HUDEP-2 (cell line): ENCODE measurements around the gene TUBGCP6.
"Not testable (repeated sequence)": the region's sequence is repeated elsewhere in the genome, so short reads cannot be mapped to it uniquely, and the experiment has no call there.

Experiments
- DNase-seq, 76 experiments: peaks; one replicate each; lab custom pipeline; 2025; ENCODE audit not compliant: unreplicated experiment in 76 of 76; lab: John Stamatoyannopoulos, UW

TUBGCP6 gene

DNA sequence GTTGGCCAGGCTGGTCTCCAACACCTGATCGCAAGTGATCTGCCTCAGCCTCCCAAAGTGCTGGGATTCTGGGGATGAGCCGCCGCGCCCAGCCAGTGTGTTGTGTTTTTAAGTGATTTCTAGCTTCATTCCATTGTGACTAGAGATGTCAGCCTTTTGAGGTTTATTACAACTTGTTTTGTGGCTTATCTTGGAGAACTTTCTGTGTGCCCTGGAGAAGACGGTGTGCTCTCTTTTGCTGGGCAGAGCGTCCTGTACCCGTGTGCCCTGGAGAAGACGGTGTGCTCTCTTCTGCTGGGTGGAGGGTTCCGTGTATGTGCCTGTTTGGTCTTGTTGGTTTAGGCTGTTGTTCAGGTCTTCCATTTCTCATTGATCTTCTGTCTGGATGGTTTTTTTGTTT is 31.6 kb downstream of the TUBGCP6 start:
- DNase-seq, result no peak

DNA sequence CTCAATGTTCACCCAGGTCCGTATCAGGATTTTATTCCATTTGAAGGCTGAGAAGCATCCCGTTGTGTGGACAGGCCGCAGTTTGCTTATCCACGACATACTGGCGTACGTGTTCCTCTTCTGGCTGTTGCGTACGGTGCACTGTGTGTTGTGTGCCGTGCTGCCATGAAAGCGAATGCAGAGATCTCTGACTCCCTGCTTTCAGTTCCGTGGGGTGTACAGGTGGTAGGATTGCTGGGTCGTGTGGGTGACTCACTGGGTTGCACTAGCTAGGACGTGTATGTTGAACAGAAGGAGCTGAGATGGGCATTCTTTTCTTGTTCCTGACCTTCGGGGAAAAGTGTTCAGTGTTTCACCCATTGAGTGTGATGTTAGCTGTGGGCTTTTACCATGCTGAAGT is 33.7 kb downstream of the TUBGCP6 start:
- no peak for DNase-seq

DNA sequence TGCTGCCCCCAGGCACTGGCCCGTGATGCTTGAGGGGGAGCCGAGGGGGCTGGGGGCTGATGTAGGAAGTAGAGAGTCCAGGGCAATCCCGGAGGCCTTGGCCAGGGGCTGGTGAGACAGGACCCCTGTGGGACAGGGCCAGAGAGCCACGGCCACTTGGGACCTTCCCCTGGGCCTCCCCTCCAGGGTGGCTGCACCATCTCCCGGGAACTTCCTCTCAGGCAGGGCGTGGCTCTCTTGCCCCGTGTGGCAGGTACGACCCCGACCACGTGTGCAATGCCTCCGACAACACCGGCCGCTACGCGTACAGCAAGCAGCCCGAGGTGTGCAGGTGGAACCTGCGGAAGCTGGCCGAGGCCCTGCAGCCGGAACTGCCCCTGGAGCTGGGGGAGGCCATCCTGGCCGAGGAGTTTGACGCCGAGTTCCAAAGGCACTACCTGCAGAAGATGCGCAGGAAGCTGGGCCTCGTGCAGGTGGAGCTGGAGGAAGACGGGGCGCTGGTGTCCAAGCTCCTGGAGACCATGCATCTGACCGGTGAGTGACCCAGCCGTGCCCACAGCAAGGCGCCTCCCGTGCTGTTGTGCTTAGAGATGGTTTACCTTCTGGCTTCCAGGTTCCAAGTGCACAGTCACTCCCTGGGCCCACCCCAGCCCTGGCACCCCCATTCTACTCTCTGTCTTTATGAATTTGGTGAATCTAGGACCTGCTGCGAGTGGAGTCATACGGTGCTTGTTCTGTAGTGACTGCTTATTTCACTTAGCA is 34.3 kb downstream of the TUBGCP6 start:
- DNase-seq, result no peak

DNA sequence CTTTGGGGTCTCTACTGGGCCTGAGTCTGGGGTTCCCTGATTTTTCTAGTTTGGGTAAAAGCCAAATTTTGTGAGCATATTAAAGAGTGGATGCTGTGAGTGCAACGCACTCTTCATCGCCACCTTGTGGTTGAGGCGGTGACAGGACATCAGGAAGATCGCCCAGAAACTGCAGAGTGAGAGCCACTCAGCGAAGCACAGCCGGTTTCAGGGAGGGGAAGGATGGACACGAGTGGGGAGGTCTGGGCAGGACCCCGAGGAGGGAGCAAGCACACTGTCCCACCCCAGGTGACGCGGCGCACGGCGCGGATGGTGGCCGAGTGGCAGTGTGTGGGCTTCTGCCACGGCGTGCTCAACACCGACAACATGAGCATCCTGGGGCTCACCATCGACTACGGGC is 34.9 kb downstream of the TUBGCP6 start:
- peak in 50 of 76 experiments; percentile 4 to 72 (median 34) for DNase-seq

DNA sequence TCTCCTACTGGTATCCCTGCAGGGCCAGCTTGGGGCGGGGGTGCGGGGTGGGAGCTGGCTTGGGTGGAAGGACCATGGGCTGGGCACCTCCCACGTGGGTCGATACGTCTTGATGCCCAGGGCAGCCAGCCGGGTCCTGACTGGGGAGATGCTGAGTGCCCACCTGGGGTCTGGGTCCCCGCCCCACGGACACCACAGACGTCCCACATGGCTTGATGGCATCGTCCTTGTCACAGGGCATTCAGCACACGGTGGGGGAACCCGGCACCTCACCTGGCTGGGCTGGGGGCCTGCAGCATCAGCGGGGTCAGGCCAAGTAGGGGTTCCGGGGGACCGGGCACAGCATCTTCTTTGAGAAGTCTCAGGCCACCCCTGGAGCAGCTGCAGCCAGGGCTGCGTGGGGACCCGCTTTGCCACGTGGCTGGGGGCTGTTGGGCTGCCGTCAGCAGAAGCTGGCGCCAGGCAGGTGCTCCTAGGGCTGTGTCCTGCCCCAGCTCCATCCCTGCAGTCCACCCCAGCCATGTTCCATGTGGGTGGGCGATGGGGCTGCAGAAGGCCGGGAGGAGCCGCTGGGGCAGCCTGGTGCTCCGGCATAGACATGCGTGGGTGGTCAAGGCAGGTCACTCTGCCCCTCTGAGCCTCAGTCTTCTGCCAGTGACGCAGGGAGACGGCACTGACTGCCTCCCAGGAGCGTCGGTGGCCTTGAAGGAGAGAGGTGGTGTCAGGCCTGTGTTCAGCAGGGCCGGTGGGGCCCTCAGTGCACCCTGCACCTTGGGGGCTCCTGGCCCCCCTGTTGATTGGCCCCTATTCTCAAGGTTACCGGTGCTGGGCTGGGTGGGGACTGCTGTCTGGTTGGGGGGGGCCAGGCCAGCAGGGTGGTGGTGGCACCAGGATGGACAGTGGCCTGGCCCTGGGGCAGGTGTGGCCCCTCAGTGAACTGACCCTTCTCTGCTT is 35.6 kb downstream of the TUBGCP6 start:
- DNase-seq, result no peak

DNA sequence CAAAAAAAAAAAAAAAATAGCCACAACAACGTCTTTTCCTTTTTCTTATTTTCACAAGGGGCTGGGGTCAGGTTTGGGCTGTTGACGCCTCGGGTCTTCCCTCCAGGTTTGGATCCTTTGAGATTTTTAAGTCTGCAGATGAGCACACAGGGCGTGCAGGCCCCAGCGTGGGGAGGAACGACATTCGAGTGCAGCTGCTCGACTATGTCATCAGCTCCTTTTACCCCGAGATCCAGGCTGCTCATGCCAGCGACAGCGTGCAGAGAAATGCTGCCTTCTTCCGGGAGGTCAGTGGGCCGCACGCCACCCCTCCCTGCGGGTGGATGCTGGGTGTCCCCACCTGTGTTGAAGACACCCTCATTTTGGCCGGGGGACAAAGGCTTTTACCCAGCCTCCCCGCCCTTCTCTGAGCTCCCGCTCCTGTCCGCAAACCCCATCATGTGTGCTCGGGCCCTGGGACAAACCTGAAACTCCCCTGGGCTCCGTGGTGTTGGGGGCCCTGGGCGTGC is 36.3 kb downstream of the TUBGCP6 start:
- no peak for DNase-seq

DNA sequence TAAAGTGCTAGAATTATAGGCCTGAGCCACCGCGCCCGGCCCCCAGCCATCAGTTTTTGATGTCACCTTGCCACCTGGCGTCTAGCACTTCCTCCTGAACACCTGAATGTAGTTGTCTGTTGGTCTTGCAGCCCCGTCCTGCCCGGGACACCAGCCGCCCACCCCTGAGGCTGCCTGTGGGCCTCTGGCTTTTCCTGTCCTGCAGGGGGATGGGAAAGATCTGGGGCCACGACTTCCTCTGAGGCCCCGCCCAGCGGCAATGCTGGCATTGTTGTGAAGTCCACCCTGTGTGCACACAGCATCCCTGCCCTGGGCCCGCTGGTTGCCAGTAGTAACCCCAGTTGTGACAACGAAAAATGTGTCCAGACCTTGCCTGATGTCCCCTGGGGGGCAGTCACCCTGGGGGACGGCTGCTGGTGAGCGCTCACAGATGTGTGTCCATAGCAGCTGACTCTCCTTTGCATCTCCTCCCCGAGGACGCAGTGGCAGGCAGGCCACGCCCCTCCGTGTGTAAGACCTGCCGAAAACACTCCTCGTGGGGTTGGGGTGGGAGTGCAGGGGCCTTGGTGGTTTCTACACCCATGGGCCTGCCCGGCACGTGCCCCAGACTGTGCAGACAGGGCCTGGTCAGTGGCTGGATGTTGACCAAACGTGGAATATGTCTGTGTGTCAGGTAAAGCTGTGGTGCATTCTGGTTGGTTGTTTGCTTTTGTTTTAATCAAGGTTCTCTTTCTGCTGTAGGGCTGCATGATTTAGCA is 37.3 kb downstream of the TUBGCP6 start:
- DNase-seq, result no peak

DNA sequence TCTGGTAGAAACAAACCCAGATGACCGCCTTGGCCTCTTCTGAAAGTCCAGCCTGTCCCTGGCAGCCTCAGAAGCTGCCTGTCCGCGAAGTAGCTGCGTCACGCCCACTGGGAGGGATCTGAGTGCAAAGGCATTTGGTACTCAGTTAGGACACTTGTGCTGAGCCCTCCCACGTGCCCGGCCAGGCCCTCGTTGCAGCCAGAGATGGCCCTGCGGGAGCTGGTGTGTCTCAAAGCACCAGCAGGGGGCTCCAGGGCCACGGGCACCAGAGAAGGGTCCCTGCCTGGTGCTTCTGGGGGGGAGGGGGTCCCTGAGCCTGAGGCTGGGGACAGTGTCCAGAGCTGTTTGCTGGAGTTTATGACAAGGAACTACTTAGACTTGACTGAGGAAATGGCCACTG is 38.2 kb downstream of the TUBGCP6 start:
- DNase-seq, result peak in 37 of 76 experiments; percentile 8 to 73 (median 39)

DNA sequence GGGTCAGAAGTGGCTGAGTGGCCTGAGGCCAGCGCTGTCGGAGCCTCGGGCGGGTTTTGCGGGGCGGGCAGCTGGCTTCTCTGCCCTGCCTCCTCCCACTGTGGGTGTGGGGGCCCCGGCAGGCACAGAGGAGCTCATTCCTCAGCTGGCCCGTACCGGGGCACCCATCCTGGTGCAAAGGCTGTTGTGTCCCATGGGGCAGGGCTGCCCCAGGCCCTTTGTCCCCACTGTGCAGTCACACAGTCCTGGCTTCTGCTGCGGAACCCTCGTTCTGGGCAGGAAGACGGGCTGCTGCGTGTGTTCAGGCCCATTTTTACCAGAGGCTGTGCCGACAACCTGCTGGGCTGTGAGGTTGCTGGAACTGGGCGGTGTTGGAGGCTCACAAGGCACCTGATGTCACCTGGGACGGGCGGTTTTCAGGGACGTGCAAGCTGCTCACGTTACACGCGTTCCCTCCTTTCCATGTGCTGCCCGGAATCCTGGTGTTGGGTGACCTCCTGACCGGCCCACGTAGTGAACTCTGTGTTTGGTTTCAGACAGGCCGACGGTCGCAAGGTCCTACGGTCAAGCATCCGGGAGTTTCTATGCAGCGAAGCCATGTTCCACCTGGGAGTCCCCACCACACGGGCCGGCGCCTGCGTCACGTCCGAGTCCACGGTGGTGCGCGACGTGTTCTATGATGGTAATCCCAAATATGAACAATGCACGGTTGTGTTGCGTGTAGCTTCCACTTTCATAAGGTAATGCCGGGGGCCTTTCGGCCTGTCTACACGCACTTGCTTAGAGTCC is 38.8 kb downstream of the TUBGCP6 start:
- no peak for DNase-seq

DNA sequence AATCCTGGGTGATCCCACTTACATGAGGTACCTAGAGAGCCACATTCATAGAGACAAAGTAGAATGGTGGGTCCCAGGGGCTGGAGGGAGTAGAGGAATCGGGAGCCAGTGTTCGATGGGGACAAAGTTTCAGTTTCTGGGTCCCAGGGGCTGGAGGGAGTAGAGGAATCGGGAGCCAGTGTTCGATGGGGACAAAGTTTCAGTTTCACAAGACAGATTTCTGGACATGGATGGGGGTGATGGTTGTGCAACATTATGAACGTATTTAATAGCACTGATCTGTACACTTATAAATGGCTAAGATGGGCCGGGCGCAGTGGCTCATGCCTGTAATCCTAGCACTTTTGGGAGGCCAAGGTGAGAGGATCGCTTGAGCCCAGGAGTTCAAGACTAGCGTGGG is 39.8 kb downstream of the TUBGCP6 start:
- DNase-seq, result not testable (repeated sequence)

DNA sequence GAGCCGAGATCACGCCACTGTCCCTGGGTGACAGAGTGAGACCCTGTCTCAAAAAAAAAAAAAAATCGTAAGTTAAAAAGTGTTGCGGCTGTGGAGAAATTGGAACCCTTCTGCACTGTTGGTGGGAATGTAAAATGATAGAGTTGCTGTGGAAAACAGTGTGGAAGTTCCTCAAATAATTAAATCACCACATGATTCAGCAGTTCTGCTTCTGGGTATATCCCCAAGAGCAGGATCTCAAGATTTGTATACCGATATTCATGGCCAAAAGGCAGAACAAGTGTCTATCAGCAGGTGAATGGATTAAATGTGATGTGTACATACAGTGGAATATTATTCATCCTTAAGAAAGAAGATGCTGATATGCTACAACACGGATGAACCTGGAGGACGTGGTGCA is 40.3 kb downstream of the TUBGCP6 start:
- no peak for DNase-seq

DNA sequence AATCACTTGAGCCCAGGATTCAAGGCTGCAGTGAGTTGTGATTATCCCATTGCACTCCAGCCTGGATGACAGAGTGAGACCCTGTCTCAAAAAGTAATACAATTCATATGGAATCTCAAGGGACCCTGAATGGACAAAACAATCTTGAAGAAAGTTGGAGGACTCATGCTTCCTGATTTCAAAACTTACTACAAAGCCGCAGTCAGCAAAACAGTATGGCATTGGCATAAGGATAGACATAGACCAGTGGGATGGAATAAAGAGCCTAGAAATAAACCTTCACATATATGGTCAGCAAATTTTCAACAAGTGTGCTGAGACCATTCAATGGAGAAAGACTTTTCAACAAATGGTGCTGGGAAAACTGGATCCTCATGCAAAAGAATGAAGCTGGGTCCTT is 41.5 kb downstream of the TUBGCP6 start:
- DNase-seq, result no peak

DNA sequence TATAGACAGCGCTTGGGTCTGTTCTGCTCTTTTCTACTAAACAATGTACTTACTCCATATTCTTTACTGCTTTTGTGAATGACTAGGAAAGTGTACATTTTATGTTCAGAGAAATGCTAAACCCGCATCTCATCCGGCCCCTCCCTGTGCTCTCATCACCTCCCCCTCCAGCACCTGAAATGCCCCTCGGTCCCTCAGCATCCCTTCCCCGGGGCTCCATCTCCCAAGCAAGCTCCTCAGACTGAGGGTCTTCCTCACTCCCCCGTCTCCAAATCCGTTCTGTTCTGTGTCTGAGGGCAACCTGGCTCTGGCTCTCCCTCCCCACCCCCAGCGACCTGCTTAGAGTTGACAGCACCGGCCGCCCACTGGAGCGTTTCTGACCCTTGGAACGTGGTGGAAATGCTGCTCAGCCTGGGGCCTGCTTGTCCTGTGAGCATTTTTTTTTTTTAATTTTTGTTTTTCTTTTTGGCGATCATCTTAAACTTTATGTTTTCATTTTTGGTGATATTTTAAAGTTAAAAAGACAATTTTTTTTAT is 42.6 kb downstream of the TUBGCP6 start:
- no peak for DNase-seq

DNA sequence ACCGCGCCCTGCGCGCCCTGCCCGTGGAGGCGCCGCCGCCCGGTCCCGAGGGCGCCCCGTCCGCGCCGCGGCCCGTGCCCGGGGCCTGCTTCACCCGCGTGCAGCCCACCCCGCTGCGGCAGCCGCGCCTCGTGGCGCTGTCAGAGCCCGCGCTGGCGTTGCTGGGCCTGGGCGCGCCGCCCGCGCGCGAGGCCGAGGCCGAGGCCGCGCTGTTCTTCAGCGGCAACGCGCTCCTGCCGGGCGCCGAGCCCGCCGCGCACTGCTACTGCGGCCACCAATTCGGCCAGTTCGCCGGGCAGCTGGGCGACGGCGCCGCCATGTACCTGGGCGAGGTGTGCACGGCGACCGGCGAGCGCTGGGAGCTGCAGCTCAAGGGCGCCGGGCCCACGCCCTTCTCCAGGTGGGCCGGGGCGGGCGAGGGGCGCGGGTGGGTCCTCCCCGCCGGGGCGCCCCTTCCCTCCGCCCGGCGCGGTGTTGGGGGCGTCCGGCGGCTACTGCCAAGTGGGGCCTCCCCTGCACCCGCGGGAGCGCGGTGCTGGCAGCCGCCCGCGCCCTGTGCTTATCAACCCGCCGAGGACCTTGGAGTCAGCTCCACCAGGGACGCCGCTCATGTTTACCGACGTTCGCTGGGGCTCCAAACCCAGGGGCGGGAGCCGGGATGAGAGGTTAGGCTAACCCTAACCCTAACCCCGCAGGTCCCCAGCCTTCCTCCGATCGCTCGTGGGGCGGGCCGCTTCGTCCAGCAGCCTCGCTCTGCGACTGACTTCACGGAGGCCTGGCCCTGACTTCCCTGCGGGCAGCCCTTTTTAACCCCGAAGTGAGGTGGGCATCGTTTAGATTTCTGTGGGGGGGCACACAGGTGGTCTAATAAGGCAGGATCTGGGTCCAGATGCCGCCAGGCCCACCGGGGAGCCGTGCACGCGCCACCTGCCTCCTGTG is 43.4 kb downstream of the TUBGCP6 start:
- DNase-seq, result peak in 19 of 76 experiments; percentile 6 to 49 (median 22)

DNA sequence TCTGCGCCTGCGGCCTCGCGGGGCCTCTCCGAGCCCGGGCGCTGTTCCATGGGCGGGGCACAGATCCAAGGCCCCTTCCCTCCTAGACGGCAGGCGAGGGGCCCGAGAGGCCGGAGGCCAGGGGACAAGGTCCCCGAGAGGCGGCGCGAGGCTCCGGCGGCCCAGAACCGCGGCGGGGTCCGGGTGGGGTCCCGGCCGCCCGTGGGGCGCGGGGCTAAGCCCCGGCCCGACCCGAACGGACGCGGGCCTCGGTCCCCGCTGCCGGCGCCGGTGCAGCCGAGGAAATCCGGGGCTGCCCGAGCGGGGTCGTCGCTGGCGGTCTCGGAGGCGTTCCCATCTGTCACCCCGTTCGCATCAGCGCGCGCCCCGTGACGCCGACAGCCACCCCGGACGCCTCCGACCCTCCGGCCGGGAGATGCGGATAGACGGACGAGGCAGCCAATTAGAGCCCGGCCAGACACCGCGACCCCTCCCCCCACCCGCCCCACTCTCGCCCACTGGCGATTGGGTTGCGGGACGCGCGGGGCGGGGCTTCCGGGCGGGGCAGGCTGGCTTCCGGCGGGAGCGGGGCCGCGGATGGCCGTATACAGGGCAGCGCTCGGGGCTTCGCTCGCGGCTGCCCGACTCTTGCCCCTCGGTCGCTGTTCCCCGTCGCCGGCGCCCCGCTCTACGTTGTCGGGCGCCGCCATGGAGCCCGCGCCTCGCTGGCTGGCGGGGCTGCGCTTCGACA is 44.2 kb downstream of the TUBGCP6 start, which contains the start of gene SELENOO:
Gene SELENOO (plus strand): TSS at position 551 of the 730 bp plus-strand sequence. CDS start 26 bp downstream, at position 577.
- DNase-seq, result peak in 71 of 76 experiments; percentile 20 to 92 (median 80)

DNA sequence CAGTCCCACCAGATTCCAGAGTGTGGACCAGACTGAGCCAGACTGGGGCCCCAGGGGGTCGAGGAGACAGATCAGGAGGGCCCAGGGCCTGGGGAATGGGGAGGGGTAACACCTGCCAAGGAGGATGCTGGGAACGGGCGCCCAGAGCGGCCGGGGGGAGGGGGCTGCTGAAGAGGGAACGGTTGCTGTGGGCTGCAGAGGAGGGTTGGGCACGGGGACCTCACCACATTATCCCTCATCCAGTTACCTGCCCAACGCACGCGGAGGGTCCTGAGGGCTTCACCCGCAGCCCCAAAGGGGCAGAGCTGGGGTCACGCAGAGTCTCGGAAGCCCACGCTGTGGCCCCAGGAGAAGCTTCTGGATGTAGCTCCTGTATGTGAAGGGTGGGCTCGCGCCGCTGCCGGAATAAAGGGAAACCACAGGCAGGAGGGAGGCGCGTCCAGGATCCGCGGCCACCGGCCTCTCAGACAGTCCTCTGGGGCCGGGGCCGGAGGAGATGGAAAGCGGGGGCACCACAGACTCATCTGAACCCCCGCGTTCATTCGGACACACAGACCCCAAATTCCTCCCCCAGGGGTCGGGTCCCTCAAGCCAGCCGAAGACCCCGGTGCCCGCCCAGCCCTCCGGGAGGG is 44.9 kb downstream of the TUBGCP6 start:
- DNase-seq, result peak in 1 of 76 experiments; percentile 10

DNA sequence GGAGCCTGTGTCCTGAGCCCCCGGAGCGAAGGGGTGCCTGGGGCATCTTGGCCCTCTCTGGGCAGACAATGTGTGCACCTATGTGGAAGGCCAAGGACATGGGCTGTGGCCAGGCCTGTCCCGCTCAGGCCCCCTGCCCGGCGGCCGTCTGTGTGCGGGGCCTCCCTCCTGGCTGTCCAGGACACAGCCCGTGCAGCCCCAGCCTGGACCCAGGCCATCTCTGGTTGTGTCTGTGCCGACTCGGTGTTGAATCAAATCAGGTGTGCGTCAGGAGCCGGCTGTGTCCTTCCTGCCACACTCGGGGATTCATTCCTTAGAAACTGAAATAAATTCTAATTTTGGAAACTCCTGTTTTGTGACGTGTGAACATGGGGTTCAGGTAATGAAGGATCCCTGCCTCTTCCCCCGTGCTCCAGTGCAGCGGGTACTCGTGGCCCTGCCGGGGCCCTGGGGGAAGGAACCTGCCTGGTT is 45.5 kb downstream of the TUBGCP6 start:
- DNase-seq, result no peak
